Karpas-422 (cell line): ENCODE data around the gene C13orf46. TPM values are rescaled to one million over a fixed set of nuclear protein-coding genes. Genes with fewer than 3 reads are reported as not detected.
"Not testable (repeated sequence)": the region's sequence is repeated elsewhere in the genome, so short reads cannot be mapped to it uniquely, and the experiment has no call there.

Experiments
- DNase-seq: peaks from one replicate; pipeline ENCODE4 v3.0.0-alpha.2; 2015
- H2AFZ ChIP-seq: fragments of 200-600 bp; sonication (generic); 2 replicates; pipeline ENCODE4 v1.6.1; 2014; ENCODE audit warnings: antibody characterized with exemption, low read length, mixed read lengths
- H3K27ac ChIP-seq: fragments of 200-600 bp; sonication (generic); 2 replicates; pipeline ENCODE4 v1.5.1; 2014; ENCODE audit warnings: mild to moderate bottlenecking, low read length, moderate library complexity
- H3K27me3 ChIP-seq: fragments of 200-600 bp; sonication (generic); 2 replicates; pipeline ENCODE4 v1.6.1; 2014; ENCODE audit warnings: low read length, mixed read lengths
- H3K36me3 ChIP-seq: fragments of 200-600 bp; sonication (generic); 2 replicates; pipeline ENCODE4 v1.6.1; 2014; ENCODE audit warnings: low read length, mixed read lengths; ENCODE audit not compliant: insufficient read depth
- H3K4me1 ChIP-seq: fragments of 200-600 bp; sonication (generic); 2 replicates; pipeline ENCODE4 v1.6.1; 2014; ENCODE audit warnings: mild to moderate bottlenecking, low read length, mixed read lengths
- H3K4me2 ChIP-seq: fragments of 200-600 bp; sonication (generic); 2 replicates; pipeline ENCODE4 v1.6.1; 2014; ENCODE audit warnings: low read length, low read depth, mild to moderate bottlenecking; ENCODE audit not compliant: poor library complexity, severe bottlenecking
- H3K4me3 ChIP-seq: fragments of 200-600 bp; sonication (generic); 2 replicates; pipeline ENCODE4 v1.5.1; 2014; ENCODE audit warnings: mild to moderate bottlenecking, antibody characterized with exemption, low read length, mixed read lengths
- H3K79me2 ChIP-seq: fragments of 200-600 bp; sonication (generic); 2 replicates; pipeline ENCODE4 v1.6.1; 2014; ENCODE audit warnings: mild to moderate bottlenecking, low read length, mixed read lengths
- H3K9ac ChIP-seq: fragments of 200-600 bp; sonication (generic); 2 replicates; pipeline ENCODE4 v1.6.0; 2014; ENCODE audit warnings: low read length
- H3K9me2 ChIP-seq: fragments of 200-600 bp; sonication (generic), shearing (Covaris generic); replicated peaks from 2 replicates; pipeline ENCODE4 v1.6.0; 2014; ENCODE audit warnings: mild to moderate bottlenecking, low read length, moderate library complexity; ENCODE audit not compliant: insufficient read depth
- H3K9me3 ChIP-seq: fragments of 300-700, 200-600 bp; sonication (generic); 2 replicates; pipeline ENCODE4 v1.6.1; 2014; ENCODE audit warnings: low read length, mixed read lengths
- H4K20me1 ChIP-seq: fragments of 200-600 bp; sonication (generic); 2 replicates; pipeline ENCODE4 v1.6.1; 2014; ENCODE audit warnings: mild to moderate bottlenecking, antibody characterized with exemption, low read length, low read depth; ENCODE audit not compliant: insufficient read depth
- total RNA-seq: library from RNA; depleted of rRNA; stranded (reverse); fragments of >200 nt; shearing (Covaris generic); gene quantifications from 2 replicates; pipeline ENCODE4 v1.2.3, GENCODE V29; 2014; ENCODE audit warnings: low replicate concordance

The C13orf46 gene
- total RNA-seq, 1 experiment from 2014 or later = not detected

GRCh38 chr13:113990321-113990837 is 16.5 kb upstream of the C13orf46 start:
- H3K4me2 ChIP-seq = no peak overlapping the region
- H3K4me3 ChIP-seq = no peak overlapping the region
- no peaks in the 10 kb centered on the region for H3K4me1 ChIP-seq
- no peaks in the 10 kb centered on the region for H3K36me3 ChIP-seq
- no peak overlapping the region for H2AFZ ChIP-seq
- no peak overlapping the region for H3K27ac ChIP-seq
- no peaks in the 10 kb centered on the region for H3K9me2 ChIP-seq
- no peak for DNase-seq
- no peaks in the 10 kb centered on the region for H4K20me1 ChIP-seq
- H3K27me3 ChIP-seq = no peaks in the 10 kb centered on the region
- H3K9ac ChIP-seq = no peak overlapping the region
- H3K9me3 ChIP-seq = no peaks in the 10 kb centered on the region; the same call in 1 of the 2 replicates
- H3K79me2 ChIP-seq = no peaks in the 10 kb centered on the region

GRCh38 chr13:113989585-113990300 is 15.9 kb upstream of the C13orf46 start:
- Histone ChIP-seq H3K4me2 (no peak overlapping the region), H3K79me2 (no peaks in the 10 kb centered on the region), H3K4me3 (no peak overlapping the region), H2AFZ (no peak overlapping the region), H3K27me3 (no peaks in the 10 kb centered on the region), H3K9me3 (no peaks in the 10 kb centered on the region; the same call in 1 of the 2 replicates), H3K36me3 (no peaks in the 10 kb centered on the region), H3K9ac (no peak overlapping the region), H4K20me1 (no peaks in the 10 kb centered on the region), H3K9me2 (no peaks in the 10 kb centered on the region), H3K4me1 (no peaks in the 10 kb centered on the region), H3K27ac (no peak overlapping the region)
- no peak for DNase-seq

GRCh38 chr13:113988859-113989258 is 15.0 kb upstream of the C13orf46 start:
- not testable (repeated sequence) for H3K4me2 ChIP-seq, H2AFZ ChIP-seq, H3K27me3 ChIP-seq, H3K4me3 ChIP-seq, H3K9me2 ChIP-seq, H3K9ac ChIP-seq, H3K79me2 ChIP-seq, H3K36me3 ChIP-seq, H3K4me1 ChIP-seq, H4K20me1 ChIP-seq, DNase-seq, H3K27ac ChIP-seq, H3K9me3 ChIP-seq

- no peaks in the 10 kb centered on the region for H3K36me3 ChIP-seq
- no peaks in the 10 kb centered on the region for H3K4me1 ChIP-seq
- DNase-seq = no peak
Measured at GRCh38 chr13:113982296-113982661, 8.4 kb upstream of the C13orf46 start.

GRCh38 chr13:113981611-113982295 is 7.9 kb upstream of the C13orf46 start:
- peaks cover 3% of the 10 kb centered on the region; the same call in 1 of the 2 replicates for H3K9me3 ChIP-seq
- no peaks in the 10 kb centered on the region for H4K20me1 ChIP-seq
- H3K9ac ChIP-seq = no peak overlapping the region
- H3K27me3 ChIP-seq = no peaks in the 10 kb centered on the region
- H3K4me1 ChIP-seq = no peaks in the 10 kb centered on the region
- no peak overlapping the region for H3K4me2 ChIP-seq
- H3K27ac ChIP-seq = no peak overlapping the region
- no peak overlapping the region for H2AFZ ChIP-seq
- no peaks in the 10 kb centered on the region for H3K36me3 ChIP-seq
- H3K79me2 ChIP-seq = no peaks in the 10 kb centered on the region
- no peak overlapping the region for H3K4me3 ChIP-seq
- no peaks in the 10 kb centered on the region for H3K9me2 ChIP-seq
- DNase-seq = no peak

More at GRCh38 chr13:113982296-113982661, 8.4 kb upstream of the C13orf46 start:
- Histone ChIP-seq H4K20me1 (no peaks in the 10 kb centered on the region), H3K27ac (no peak overlapping the region), H3K9me2 (no peaks in the 10 kb centered on the region), H3K27me3 (no peaks in the 10 kb centered on the region), H3K9ac (no peak overlapping the region), H3K4me3 (no peak overlapping the region), H3K79me2 (no peaks in the 10 kb centered on the region), H2AFZ (no peak overlapping the region), H3K4me2 (no peak overlapping the region), H3K9me3 (peaks cover 3% of the 10 kb centered on the region; the same call in 1 of the 2 replicates)

GRCh38 chr13:113981194-113981605 is 7.3 kb upstream of the C13orf46 start:
- no peaks in the 10 kb centered on the region for H3K9me2 ChIP-seq
- H3K9me3 ChIP-seq = peaks cover 3% of the 10 kb centered on the region; the same call in 1 of the 2 replicates
- H3K4me3 ChIP-seq = no peak overlapping the region
- no peaks in the 10 kb centered on the region for H3K4me1 ChIP-seq
- no peak overlapping the region for H3K4me2 ChIP-seq
- no peaks in the 10 kb centered on the region for H3K79me2 ChIP-seq
- no peak for DNase-seq
- no peaks in the 10 kb centered on the region for H3K27me3 ChIP-seq
- no peak overlapping the region for H3K9ac ChIP-seq
- no peak overlapping the region for H3K27ac ChIP-seq
- no peaks in the 10 kb centered on the region for H4K20me1 ChIP-seq
- H2AFZ ChIP-seq = no peak overlapping the region
- no peaks in the 10 kb centered on the region for H3K36me3 ChIP-seq

- Histone ChIP-seq H3K27me3 (no peaks in the 10 kb centered on the region), H3K9me3 (peaks cover 3% of the 10 kb centered on the region; the same call in 1 of the 2 replicates), H3K36me3 (no peaks in the 10 kb centered on the region), H3K9ac (no peak overlapping the region), H3K79me2 (no peaks in the 10 kb centered on the region), H3K27ac (no peak overlapping the region), H3K4me1 (no peaks in the 10 kb centered on the region), H4K20me1 (no peaks in the 10 kb centered on the region), H3K9me2 (no peaks in the 10 kb centered on the region), H2AFZ (no peak overlapping the region), H3K4me2 (no peak overlapping the region), H3K4me3 (no peak overlapping the region)
- no peak for DNase-seq
Measured at GRCh38 chr13:113980489-113981064, 6.7 kb upstream of the C13orf46 start.

- Histone ChIP-seq H3K27me3 (no peaks in the 10 kb centered on the region), H3K9ac (no peak overlapping the region), H3K9me2 (no peaks in the 10 kb centered on the region), H3K27ac (no peak overlapping the region), H2AFZ (no peak overlapping the region), H4K20me1 (no peaks in the 10 kb centered on the region), H3K4me1 (no peaks in the 10 kb centered on the region), H3K9me3 (peaks cover 3% of the 10 kb centered on the region; the same call in 1 of the 2 replicates), H3K79me2 (no peaks in the 10 kb centered on the region), H3K36me3 (no peaks in the 10 kb centered on the region), H3K4me3 (no peak overlapping the region), H3K4me2 (no peak overlapping the region)
- DNase-seq = no peak
Measured at GRCh38 chr13:113979791-113980471, 6.1 kb upstream of the C13orf46 start.
